Measurements from ENCODE around the gene RGS18. TPM values are rescaled to one million over a fixed set of nuclear protein-coding genes. Genes with fewer than 3 reads are reported as not detected.
"Not testable (repeated sequence)": the region's sequence is repeated elsewhere in the genome, so short reads cannot be mapped to it uniquely, and the experiment has no call there.

RGS18 gene
- total RNA-seq, 1 experiment from 2014 or later: not detected

DNA sequence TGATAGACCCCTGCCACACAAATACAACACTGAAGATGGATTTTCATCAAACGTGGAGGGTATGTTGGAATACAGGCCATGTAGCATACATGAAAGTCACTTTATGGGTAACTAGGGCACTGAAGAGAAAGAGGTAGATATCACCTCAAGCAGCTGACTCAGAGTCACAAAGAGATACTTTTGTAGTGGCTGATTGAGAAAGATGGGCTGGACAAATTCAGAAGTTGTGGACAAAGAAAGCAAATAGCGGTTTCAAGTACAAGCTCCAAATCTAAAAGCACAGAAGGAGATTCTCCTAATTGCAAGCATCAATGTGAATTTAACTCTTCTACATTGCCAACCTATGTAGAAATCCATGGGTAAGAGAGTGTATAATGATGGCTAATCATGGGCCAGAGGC, 35.0 kb upstream of the RGS18 start:
- Histone ChIP-seq H4K20me1 (ENCODE audit: low read length) (no peaks in the 10 kb centered on the region), H3K9me2 (replicated peaks; ENCODE audit: low read length) (no peaks in the 10 kb centered on the region), H3F3A (ENCODE audit: low read length, unreplicated experiment) (no peaks in the 10 kb centered on the region), H3K9me3 (ENCODE audit: low read length) (no peaks in the 10 kb centered on the region), H3K4me1 (ENCODE audit: insufficient read depth, low read length) (no peaks in the 10 kb centered on the region), H3K36me3 (ENCODE audit: low read depth, low read length) (no peaks in the 10 kb centered on the region), H3K27me3 (ENCODE audit: low read length) (no peaks in the 10 kb centered on the region), H3K79me2 (ENCODE audit: low read length) (no peaks in the 10 kb centered on the region), H3K27ac (ENCODE audit: low read length) (no peak overlapping the region), H3K9ac (ENCODE audit: low read length) (no peak overlapping the region), H3K4me2 (ENCODE audit: low read length) (no peak overlapping the region), H3K4me3 (ENCODE audit: low read length) (no peak overlapping the region), H2AFZ (ENCODE audit: low read length) (no peak overlapping the region)
- BruUV-seq (replicated peaks): no TSS peak
- CTCF ChIA-PET: no interaction called here
- POLR2A ChIA-PET (ENCODE audit: unreplicated experiment): no interaction called here
- ATAC-seq (no peak), DNase-seq (no peak)
- intact Hi-C loops (cut with micrococcal nuclease): no loop called here
- TF ChIP-seq, protein P1, sequence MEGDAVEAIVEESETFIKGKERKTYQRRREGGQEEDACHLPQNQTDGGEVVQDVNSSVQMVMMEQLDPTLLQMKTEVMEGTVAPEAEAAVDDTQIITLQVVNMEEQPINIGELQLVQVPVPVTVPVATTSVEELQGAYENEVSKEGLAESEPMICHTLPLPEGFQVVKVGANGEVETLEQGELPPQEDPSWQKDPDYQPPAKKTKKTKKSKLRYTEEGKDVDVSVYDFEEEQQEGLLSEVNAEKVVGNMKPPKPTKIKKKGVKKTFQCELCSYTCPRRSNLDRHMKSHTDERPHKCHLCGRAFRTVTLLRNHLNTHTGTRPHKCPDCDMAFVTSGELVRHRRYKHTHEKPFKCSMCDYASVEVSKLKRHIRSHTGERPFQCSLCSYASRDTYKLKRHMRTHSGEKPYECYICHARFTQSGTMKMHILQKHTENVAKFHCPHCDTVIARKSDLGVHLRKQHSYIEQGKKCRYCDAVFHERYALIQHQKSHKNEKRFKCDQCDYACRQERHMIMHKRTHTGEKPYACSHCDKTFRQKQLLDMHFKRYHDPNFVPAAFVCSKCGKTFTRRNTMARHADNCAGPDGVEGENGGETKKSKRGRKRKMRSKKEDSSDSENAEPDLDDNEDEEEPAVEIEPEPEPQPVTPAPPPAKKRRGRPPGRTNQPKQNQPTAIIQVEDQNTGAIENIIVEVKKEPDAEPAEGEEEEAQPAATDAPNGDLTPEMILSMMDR (conservative IDR thresholded peaks at IDR 0.05; ENCODE audit: low read depth, low read length): no peak
- TF ChIP-seq EZH2phosphoT487 (IDR thresholded peaks at IDR 0.05; ENCODE audit: borderline replicate concordance, low read length): no peak

DNA sequence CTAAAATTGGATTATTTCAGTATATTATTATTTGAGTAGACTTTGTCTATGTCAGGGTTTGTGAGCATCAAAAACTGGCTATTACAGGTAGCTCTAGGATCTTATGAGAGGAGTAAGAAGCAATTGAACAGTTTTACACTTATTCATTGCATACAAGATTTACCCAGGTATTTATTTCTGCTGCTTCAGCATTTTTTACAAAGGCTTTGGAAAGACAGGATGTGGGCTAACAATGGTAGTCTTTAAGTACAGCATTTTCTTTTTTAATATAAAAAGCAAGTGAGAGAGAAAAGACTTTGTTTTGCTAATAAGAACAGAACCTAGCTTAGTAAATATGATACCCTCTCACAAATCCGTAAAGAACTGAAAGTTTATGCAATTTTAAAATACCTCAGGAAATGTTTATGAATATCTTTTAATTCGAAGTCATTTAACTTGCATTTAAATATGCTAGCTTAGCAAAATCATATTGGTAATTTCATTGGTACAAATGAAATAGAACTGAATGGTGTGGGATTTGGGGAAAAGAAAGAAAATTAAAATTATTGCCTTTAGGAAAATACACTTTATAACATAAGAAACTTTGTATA, 32.1 kb upstream of the RGS18 start:
- intact Hi-C loops (cut with micrococcal nuclease): no loop called here
- Histone ChIP-seq H3K79me2 (ENCODE audit: low read length) (no peaks in the 10 kb centered on the region), H3K27me3 (ENCODE audit: low read length) (no peaks in the 10 kb centered on the region), H3F3A (ENCODE audit: low read length, unreplicated experiment) (no peaks in the 10 kb centered on the region), H3K9me3 (ENCODE audit: low read length) (no peaks in the 10 kb centered on the region), H3K27ac (ENCODE audit: low read length) (no peak overlapping the region), H3K4me2 (ENCODE audit: low read length) (no peak overlapping the region), H3K4me1 (ENCODE audit: insufficient read depth, low read length) (no peaks in the 10 kb centered on the region), H2AFZ (ENCODE audit: low read length) (no peak overlapping the region), H3K9me2 (replicated peaks; ENCODE audit: low read length) (no peaks in the 10 kb centered on the region), H3K36me3 (ENCODE audit: low read depth, low read length) (no peaks in the 10 kb centered on the region), H4K20me1 (ENCODE audit: low read length) (no peaks in the 10 kb centered on the region), H3K9ac (ENCODE audit: low read length) (no peak overlapping the region), H3K4me3 (ENCODE audit: low read length) (no peak overlapping the region)
- ChIA-PET CTCF (no interaction called here), POLR2A (ENCODE audit: unreplicated experiment) (no interaction called here)
- TF ChIP-seq EZH2phosphoT487 (IDR thresholded peaks at IDR 0.05; ENCODE audit: borderline replicate concordance, low read length) (no peak), EZH2 (IDR thresholded peaks at IDR 0.05; ENCODE audit: low read length, unreplicated experiment) (no peak)
- TF ChIP-seq, protein P1 (conservative IDR thresholded peaks at IDR 0.05; ENCODE audit: low read depth, low read length): no peak
- no TSS peak for BruUV-seq (replicated peaks)
- DNase-seq (no peak), ATAC-seq (no peak)

DNA sequence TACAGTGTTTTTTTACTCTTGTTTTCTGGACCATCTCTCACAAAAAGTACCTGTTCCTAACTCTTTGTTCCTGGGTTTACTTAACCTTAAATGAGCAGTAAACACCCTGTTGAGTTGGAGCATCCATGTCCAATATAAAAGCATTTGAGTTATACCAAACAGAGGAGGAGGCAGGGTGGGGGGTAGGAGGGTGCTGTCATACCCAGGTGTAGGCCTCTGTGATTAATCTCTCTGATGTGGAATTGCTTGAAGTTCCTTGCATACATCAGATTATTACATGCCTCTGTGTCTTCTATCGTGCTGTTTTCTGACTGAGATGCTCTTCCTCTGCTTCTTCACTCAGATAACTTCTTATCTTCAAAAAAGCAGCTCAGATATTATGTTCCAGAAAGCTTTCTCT, 28.1 kb upstream of the RGS18 start:
- DNase-seq (no peak), ATAC-seq (no peak)
- Histone ChIP-seq H3K9me2 (replicated peaks; ENCODE audit: low read length) (no peaks in the 10 kb centered on the region), H3K27ac (ENCODE audit: low read length) (no peak overlapping the region), H3K4me3 (ENCODE audit: low read length) (no peak overlapping the region), H3K9me3 (ENCODE audit: low read length) (no peaks in the 10 kb centered on the region), H2AFZ (ENCODE audit: low read length) (no peak overlapping the region), H4K20me1 (ENCODE audit: low read length) (no peaks in the 10 kb centered on the region), H3K79me2 (ENCODE audit: low read length) (no peaks in the 10 kb centered on the region), H3K9ac (ENCODE audit: low read length) (no peak overlapping the region), H3K36me3 (ENCODE audit: low read depth, low read length) (no peaks in the 10 kb centered on the region), H3K4me2 (ENCODE audit: low read length) (no peak overlapping the region), H3K4me1 (ENCODE audit: insufficient read depth, low read length) (no peaks in the 10 kb centered on the region), H3F3A (ENCODE audit: low read length, unreplicated experiment) (no peaks in the 10 kb centered on the region), H3K27me3 (ENCODE audit: low read length) (no peaks in the 10 kb centered on the region)
- intact Hi-C loops (cut with micrococcal nuclease): no loop called here
- TF ChIP-seq, protein P1 (conservative IDR thresholded peaks at IDR 0.05; ENCODE audit: low read depth, low read length): no peak
- TF ChIP-seq EZH2 (IDR thresholded peaks at IDR 0.05; ENCODE audit: low read length, unreplicated experiment) (no peak), EZH2phosphoT487 (IDR thresholded peaks at IDR 0.05; ENCODE audit: borderline replicate concordance, low read length) (no peak)
- POLR2A ChIA-PET (ENCODE audit: unreplicated experiment): no interaction called here
- CTCF ChIA-PET: no interaction called here
- no TSS peak for BruUV-seq (replicated peaks)

DNA sequence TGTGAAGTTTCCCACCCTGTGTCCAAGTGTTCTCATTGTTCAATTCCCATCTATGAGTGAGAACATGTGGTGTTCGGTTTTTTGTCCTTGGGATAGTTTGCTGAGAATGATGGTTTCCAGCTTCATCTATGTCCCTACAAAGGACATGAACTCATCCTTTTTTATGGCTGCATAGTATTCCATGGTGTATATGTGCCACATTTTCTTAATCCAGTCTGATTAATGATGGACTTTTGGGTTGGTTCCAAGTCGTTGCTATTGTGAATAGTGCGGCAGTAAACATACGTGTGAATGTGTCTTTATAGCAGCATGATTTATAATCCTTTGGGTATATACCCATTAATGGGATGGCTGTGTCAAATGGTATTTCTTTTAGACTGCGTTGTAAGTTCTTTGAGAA, 27.4 kb upstream of the RGS18 start:
- H3K27me3 ChIP-seq (ENCODE audit: low read length); H3K9me2 ChIP-seq (replicated peaks; ENCODE audit: low read length); CTCF ChIA-PET; H3K4me2 ChIP-seq (ENCODE audit: low read length); H4K20me1 ChIP-seq (ENCODE audit: low read length); POLR2A ChIA-PET (ENCODE audit: unreplicated experiment); H3K27ac ChIP-seq (ENCODE audit: low read length); H3K4me3 ChIP-seq (ENCODE audit: low read length); H3K9me3 ChIP-seq (ENCODE audit: low read length); H2AFZ ChIP-seq (ENCODE audit: low read length); DNase-seq; intact Hi-C loops (cut with micrococcal nuclease); H3K4me1 ChIP-seq (ENCODE audit: insufficient read depth, low read length); H3K79me2 ChIP-seq (ENCODE audit: low read length); H3K9ac ChIP-seq (ENCODE audit: low read length); H3F3A ChIP-seq (ENCODE audit: low read length, unreplicated experiment); ATAC-seq; BruUV-seq (replicated peaks); H3K36me3 ChIP-seq (ENCODE audit: low read depth, low read length): not testable (repeated sequence)

All from PC-3 (cell line).